Caco-2 (cell line): ENCODE data around the gene WARS2. TPM values are rescaled to one million over a fixed set of nuclear protein-coding genes. Genes with fewer than 3 reads are reported as not detected.

Experiments used
- BruUV-seq: library from RNA; stranded (reverse); fragments of 400-500 nt; replicated peaks from 2 replicates; lab custom pipeline; 2021; lab: Mats Ljungman, UMichigan
- CTCF ChIA-PET: fragments of 300-600 bp; sonication (Branson Sonifier 250); formaldehyde crosslinking; loops from one replicate; lab custom pipeline; 2022; ENCODE audit warnings: antibody characterized with exemption; lab: Charles Lee
- POLR2A ChIA-PET: fragments of 300-600 bp; sonication (Branson Sonifier 250); formaldehyde crosslinking; loops from one replicate; lab custom pipeline; 2022; ENCODE audit warnings: antibody characterized with exemption; lab: Charles Lee
- DNase-seq, 2 experiments: peaks; one replicate each; pipeline versions ENCODE4 v3.0.0 to v3.0.0-alpha.2; 2020 to 2022
- H3K27me3 ChIP-seq: replicated peaks from 2 replicates; pipeline ENCODE4 v1.6.0; 2011; ENCODE audit warnings: low read length; ENCODE audit not compliant: control insufficient read depth, insufficient read depth
- H3K36me3 ChIP-seq: 2 replicates; pipeline ENCODE4 v1.5.1; 2011; ENCODE audit warnings: low read length; ENCODE audit not compliant: control insufficient read depth, insufficient read depth
- H3K4me1 ChIP-seq: fragments of 250-450 bp; sonication (Bioruptor Pico); 2 replicates; pipeline ENCODE4 v1.5.1; 2020; ENCODE audit warnings: mild to moderate bottlenecking
- H3K4me3 ChIP-seq: 2 replicates; pipeline ENCODE4 v1.5.1; 2011; ENCODE audit warnings: low read depth, mild to moderate bottlenecking, control low read depth, low read length
- H3K9me3 ChIP-seq: fragments of 250-450 bp; sonication (Bioruptor Pico); 2 replicates; pipeline ENCODE4 v1.5.1; 2020; ENCODE audit warnings: mild to moderate bottlenecking, moderate library complexity
- H3K27ac Mint-ChIP-seq: one replicate; pipeline ENCODE4 v1.8.0; 2022; ENCODE audit warnings: mixed read lengths; ENCODE audit not compliant: unreplicated experiment
- H3K27me3 Mint-ChIP-seq: one replicate; pipeline ENCODE4 v1.8.0; 2022; ENCODE audit warnings: mixed read lengths; ENCODE audit not compliant: insufficient read depth, unreplicated experiment
- H3K36me3 Mint-ChIP-seq: one replicate; pipeline ENCODE4 v1.8.0; 2022; ENCODE audit warnings: mild to moderate bottlenecking, mixed read lengths; ENCODE audit not compliant: insufficient read depth, unreplicated experiment
- H3K4me1 Mint-ChIP-seq: one replicate; pipeline ENCODE4 v1.8.0; 2022; ENCODE audit warnings: low read depth, mixed read lengths; ENCODE audit not compliant: unreplicated experiment
- H3K4me3 Mint-ChIP-seq: one replicate; pipeline ENCODE4 v1.8.0; 2022; ENCODE audit warnings: mild to moderate bottlenecking, moderate library complexity, mixed read lengths; ENCODE audit not compliant: unreplicated experiment
- H3K9me3 Mint-ChIP-seq: one replicate; pipeline ENCODE4 v1.8.0; 2022; ENCODE audit warnings: mixed read lengths; ENCODE audit not compliant: unreplicated experiment
- intact Hi-C: fragments of 100-400 bp; cut with micrococcal nuclease; formaldehyde crosslinking; loops from one replicate; pipeline ENCODE4 v1.10.0; 2022; ENCODE audit not compliant: unreplicated experiment
- total RNA-seq: library from RNA; stranded (reverse); gene quantifications from 2 replicates; pipeline ENCODE4 v1.2.3, GENCODE V29; 2022
- TF ChIP-seq, protein P1 (sequence below), 2 experiments: fragments of 200-600 bp in 1 of 2; IDR thresholded peaks; 1 replicate in 1 of 2; 2 replicates in 1 of 2; pipeline versions ENCODE4 v1.5.1 to v1.8.0; 2011 to 2022; ENCODE audit warnings: antibody characterized with exemption in 1 of 2, control low read depth in 1 of 2, inconsistent platforms in 1 of 2, low read depth in 1 of 2, low read length in 1 of 2, mild to moderate bottlenecking in 1 of 2, moderate library complexity in 1 of 2; ENCODE audit not compliant: insufficient read depth in 1 of 2, severe bottlenecking in 1 of 2, unreplicated experiment in 1 of 2

WARS2 gene
- total RNA-seq, 1 experiment from 2014 or later = 11.9 TPM

DNA sequence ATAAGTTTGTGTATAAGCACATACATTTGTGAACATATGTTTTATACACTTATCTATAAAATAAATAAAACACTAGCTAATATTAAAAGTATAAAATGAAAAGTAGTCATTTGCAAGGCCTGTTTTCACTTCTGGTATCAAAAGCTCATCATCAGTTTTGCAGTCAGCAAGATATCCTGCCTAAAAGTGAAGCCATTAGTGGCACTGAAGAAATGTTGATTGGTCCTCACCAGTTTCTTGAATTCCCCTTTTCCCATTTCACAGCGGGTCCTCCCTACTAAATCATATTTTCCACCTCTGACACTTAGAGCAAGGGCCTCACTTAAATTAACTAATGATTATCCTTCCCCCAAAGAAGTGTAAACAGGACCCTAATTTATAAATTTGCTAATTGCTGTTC is 159.0 kb downstream of the WARS2 start:
- BruUV-seq = no TSS peak
- H3K9me3 Mint-ChIP-seq = no peaks in the 10 kb centered on the region
- TF ChIP-seq, protein P1, sequence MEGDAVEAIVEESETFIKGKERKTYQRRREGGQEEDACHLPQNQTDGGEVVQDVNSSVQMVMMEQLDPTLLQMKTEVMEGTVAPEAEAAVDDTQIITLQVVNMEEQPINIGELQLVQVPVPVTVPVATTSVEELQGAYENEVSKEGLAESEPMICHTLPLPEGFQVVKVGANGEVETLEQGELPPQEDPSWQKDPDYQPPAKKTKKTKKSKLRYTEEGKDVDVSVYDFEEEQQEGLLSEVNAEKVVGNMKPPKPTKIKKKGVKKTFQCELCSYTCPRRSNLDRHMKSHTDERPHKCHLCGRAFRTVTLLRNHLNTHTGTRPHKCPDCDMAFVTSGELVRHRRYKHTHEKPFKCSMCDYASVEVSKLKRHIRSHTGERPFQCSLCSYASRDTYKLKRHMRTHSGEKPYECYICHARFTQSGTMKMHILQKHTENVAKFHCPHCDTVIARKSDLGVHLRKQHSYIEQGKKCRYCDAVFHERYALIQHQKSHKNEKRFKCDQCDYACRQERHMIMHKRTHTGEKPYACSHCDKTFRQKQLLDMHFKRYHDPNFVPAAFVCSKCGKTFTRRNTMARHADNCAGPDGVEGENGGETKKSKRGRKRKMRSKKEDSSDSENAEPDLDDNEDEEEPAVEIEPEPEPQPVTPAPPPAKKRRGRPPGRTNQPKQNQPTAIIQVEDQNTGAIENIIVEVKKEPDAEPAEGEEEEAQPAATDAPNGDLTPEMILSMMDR (IDR thresholded peaks at IDR 0.05; ENCODE audit: insufficient read depth in 1 of 2, low read depth in 1 of 2, low read length in 1 of 2, severe bottlenecking in 1 of 2, unreplicated experiment in 1 of 2) = no peak
- no peaks in the 10 kb centered on the region for H3K4me1 Mint-ChIP-seq
- no peaks in the 10 kb centered on the region for H3K27me3 Mint-ChIP-seq
- no peak overlapping the region for H3K4me3 Mint-ChIP-seq
- POLR2A ChIA-PET = no interaction called here
- intact Hi-C loops = no loop called here
- no peak overlapping the region for H3K27ac Mint-ChIP-seq
- Histone ChIP-seq H3K4me3 (no peak overlapping the region), H3K4me1 (no peaks in the 10 kb centered on the region), H3K27me3 (no peaks in the 10 kb centered on the region), H3K9me3 (no peaks in the 10 kb centered on the region), H3K36me3 (no peaks in the 10 kb centered on the region)
- CTCF ChIA-PET = no interaction called here
- no peaks in the 10 kb centered on the region for H3K36me3 Mint-ChIP-seq
- DNase-seq = no peak

Other genes starting within 250 kb of the WARS2 start
- 0.11 TPM in 1 of 2 replicates, not detected in the other for gene TBX15, start 152.3 kb downstream of the WARS2 start, total RNA-seq
- 0.27 and 0.39 TPM in 2 replicates for gene HAO2, start 228.1 kb upstream of the WARS2 start, total RNA-seq